ENCODE results near the gene CRB3. TPM values are rescaled to one million over a fixed set of nuclear protein-coding genes. Genes with fewer than 3 reads are reported as not detected.

Gene CRB3
- total RNA-seq, 1 donor from 2014 or later: 0.46 TPM

- intact Hi-C loops (cut with micrococcal nuclease): loop anchor here (5.0 kb wide), 3 partner anchors 42 to 252 kb away; partner anchors contain the start of gene SH2D3A
- Mint-ChIP-seq H3K27ac (no peak overlapping the region), H3K4me1 (ENCODE audit: low read depth) (peaks cover 31% of the 10 kb centered on the region), H3K36me3 (ENCODE audit: low read depth) (no peaks in the 10 kb centered on the region), H3K9me3 (no peaks in the 10 kb centered on the region), H3K27me3 (ENCODE audit: low read depth) (no peaks in the 10 kb centered on the region), H3K4me3 (ENCODE audit: low read depth) (peak overlapping the region; percentile 49)
- DNase-seq (ENCODE audit: low spot score): no peak
Measured at GRCh38 chr19:6514926-6515544, 51.0 kb downstream of the CRB3 start.

GRCh38 chr19:6516018-6516658, 52.1 kb downstream of the CRB3 start:
- no peaks in the 10 kb centered on the region for H3K27me3 Mint-ChIP-seq (ENCODE audit: low read depth)
- peak overlapping the region; percentile 89 for H3K27ac Mint-ChIP-seq
- DNase-seq (ENCODE audit: low spot score): peak; percentile 76
- intact Hi-C loops (cut with micrococcal nuclease): loop anchor here (1.0 to 5.0 kb wide), 8 partner anchors 15 to 251 kb away; partner anchors contain the start of genes CD70, SH2D3A and TNFSF9
- no peaks in the 10 kb centered on the region for H3K9me3 Mint-ChIP-seq
- peak overlapping the region; percentile 94 for H3K4me3 Mint-ChIP-seq (ENCODE audit: low read depth)
- H3K36me3 Mint-ChIP-seq (ENCODE audit: low read depth): no peaks in the 10 kb centered on the region
- H3K4me1 Mint-ChIP-seq (ENCODE audit: low read depth): peaks cover 33% of the 10 kb centered on the region

Other genes with a start within 250 kb of the CRB3 start
- 58.7 and 61.8 TPM in 2 replicates for gene MLLT1, start 184.3 kb upstream of the CRB3 start, total RNA-seq
- 0.11 TPM in 2 replicates for gene ACER1, start 130.7 kb upstream of the CRB3 start, total RNA-seq
- 175 and 183 TPM in 2 replicates for gene CLPP, start 102.7 kb upstream of the CRB3 start, total RNA-seq
- 33.0 and 35.9 TPM in 2 replicates for gene ALKBH7, start 91.5 kb upstream of the CRB3 start, total RNA-seq
- gene PSPN, start 88.3 kb upstream of the CRB3 start, total RNA-seq: 1.6 and 1.9 TPM in 2 replicates
- gene GTF2F1, start 71.1 kb upstream of the CRB3 start, total RNA-seq: 59.6 and 60.1 TPM in 2 replicates
- gene KHSRP, start 39.5 kb upstream of the CRB3 start, total RNA-seq: 405 and 413 TPM in 2 replicates
- 0.30 and 0.32 TPM in 2 replicates for gene SLC25A41, start 30.5 kb upstream of the CRB3 start, total RNA-seq
- 20.1 and 27.3 TPM in 2 replicates for gene SLC25A23, start 4.5 kb upstream of the CRB3 start, total RNA-seq
- 64.3 and 70.0 TPM in 2 replicates for gene DENND1C, start 17.5 kb downstream of the CRB3 start, total RNA-seq
- 7.9 and 11.3 TPM in 2 replicates for gene TUBB4A, start 38.0 kb downstream of the CRB3 start, total RNA-seq
- gene TNFSF9, start 66.8 kb downstream of the CRB3 start, total RNA-seq: 6.9 and 7.4 TPM in 2 replicates
- 85.5 and 88.7 TPM in 2 replicates for gene CD70, start 126.9 kb downstream of the CRB3 start, total RNA-seq
- gene TNFSF14, start 205.9 kb downstream of the CRB3 start, total RNA-seq: 99.5 and 102 TPM in 2 replicates

Measured in activated T-helper 2 cell treated with anti-CD3 and anti-CD28 coated beads, Interferon-gamma antibody, Interleukin-2, Interleukin-4, amounts not matched to agents 10 μg/mL and 5 μg/mL and 100 μg/mL, durations not matched to agents 14 hours and 24 hours and 36 hours (primary cell).